PC-9 (cell line): ENCODE results near the gene PLEKHA7.

Experiments used
- CTCF ChIP-seq: fragments of 200-600 bp; sonication (generic); conservative IDR thresholded peaks from 2 replicates; pipeline ENCODE4 v1.6.1; 2017; ENCODE audit warnings: mixed run types, antibody characterized with exemption, mild to moderate bottlenecking, moderate library complexity
- EZH2 ChIP-seq: fragments of 200-600 bp; sonication (generic); IDR thresholded peaks from 2 replicates; pipeline ENCODE4 v1.8.0; 2017; ENCODE audit warnings: antibody characterized with exemption, low read depth

GRCh38 chr11:16749666-16750065 lies 264.5 kb downstream of the PLEKHA7 start:
- TF ChIP-seq CTCF: no peak
- no peak for TF ChIP-seq EZH2
